Measurements from ENCODE around the gene PPP1R9A.

PPP1R9A gene

DNA sequence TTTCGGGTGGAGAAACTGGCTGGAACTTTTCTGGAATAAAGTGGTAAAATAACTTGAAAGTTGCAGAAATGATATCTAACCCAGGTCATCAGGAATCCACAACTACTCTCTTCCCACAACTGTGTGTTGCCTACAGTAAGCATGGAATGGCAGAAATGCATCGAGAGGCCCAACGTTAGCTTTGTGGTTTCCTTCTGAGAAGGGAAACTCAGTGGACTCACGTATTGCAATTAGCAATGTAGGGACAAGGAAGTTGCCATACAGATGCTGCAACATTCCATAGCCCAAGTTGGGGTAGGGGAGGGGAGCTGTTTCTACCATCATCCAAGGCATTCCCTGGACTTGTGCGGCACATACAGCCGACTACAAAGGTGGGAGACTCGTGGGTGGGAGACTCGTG is 415.0 kb downstream of the PPP1R9A start:
- no peak for DNase-seq (ENCODE audit: low read depth)

GRCh38 chr7:95322854-95323253 is 415.5 kb downstream of the PPP1R9A start:
- no peak for DNase-seq (ENCODE audit: low read depth)

- no peak for DNase-seq (ENCODE audit: low read depth)
These were observed 416.2 kb downstream of the PPP1R9A start for GRCh38 chr7:95323410-95324129.

GRCh38 chr7:95324431-95324830 is 417.0 kb downstream of the PPP1R9A start, which contains the start of gene PON1:
Gene PON1, minus strand, starts transcription at chr7:95324532. Its CDS starts 57 bp downstream, at chr7:95324475.
- no peak for DNase-seq (ENCODE audit: low read depth)

DNA sequence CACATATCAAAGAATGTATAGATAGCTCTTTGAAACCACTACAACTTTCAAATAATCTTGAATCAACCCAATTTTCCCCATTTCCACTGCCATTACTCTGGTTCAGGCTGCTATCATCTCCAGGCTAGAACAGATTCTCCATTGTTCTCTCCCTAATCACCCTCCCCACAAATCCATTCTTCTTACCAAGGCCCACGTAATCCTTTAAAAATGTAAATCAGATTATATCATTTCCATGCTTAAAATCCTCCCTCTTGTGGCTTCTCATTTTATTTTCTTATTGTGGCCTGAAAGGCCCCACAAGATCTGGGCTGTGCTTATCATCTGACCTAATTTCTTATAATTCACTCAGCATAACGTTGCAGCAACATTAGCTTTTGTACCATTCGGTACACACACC is 420.0 kb downstream of the PPP1R9A start:
- no peak for DNase-seq (ENCODE audit: low read depth)

- no peak for DNase-seq (ENCODE audit: low read depth)
These were observed 423.0 kb downstream of the PPP1R9A start for GRCh38 chr7:95330204-95330960.

GRCh38 chr7:95330961-95331337 is 423.6 kb downstream of the PPP1R9A start:
- no peak for DNase-seq (ENCODE audit: low read depth)

- no peak for DNase-seq (ENCODE audit: low read depth)
These were observed 427.1 kb downstream of the PPP1R9A start for GRCh38 chr7:95334447-95334846.

- DNase-seq (ENCODE audit: low read depth) = no peak
These were observed 427.7 kb downstream of the PPP1R9A start for GRCh38 chr7:95335093-95335492.

GRCh38 chr7:95338832-95339231 is 431.4 kb downstream of the PPP1R9A start:
- DNase-seq (ENCODE audit: low read depth) = no peak

DNA sequence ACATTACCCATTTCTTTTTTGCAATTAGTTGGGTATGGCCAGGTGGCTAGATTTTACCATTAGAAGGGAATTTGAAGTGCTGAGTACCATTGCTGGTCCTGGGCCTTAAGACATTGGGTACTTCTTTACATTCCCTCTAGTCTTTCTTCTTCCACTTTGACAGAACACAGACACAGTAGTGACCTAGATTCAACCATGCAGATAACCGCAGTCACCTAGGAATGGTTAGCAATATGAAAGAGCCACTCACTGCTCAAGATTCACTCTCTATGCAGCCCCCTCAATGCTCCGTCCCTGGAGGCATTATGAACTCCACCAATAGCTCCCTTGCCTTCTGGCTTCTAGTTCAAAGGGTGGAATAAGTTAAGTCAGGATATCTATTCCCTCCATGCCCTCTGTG is 433.1 kb downstream of the PPP1R9A start:
- DNase-seq (ENCODE audit: low read depth) = no peak

DNA sequence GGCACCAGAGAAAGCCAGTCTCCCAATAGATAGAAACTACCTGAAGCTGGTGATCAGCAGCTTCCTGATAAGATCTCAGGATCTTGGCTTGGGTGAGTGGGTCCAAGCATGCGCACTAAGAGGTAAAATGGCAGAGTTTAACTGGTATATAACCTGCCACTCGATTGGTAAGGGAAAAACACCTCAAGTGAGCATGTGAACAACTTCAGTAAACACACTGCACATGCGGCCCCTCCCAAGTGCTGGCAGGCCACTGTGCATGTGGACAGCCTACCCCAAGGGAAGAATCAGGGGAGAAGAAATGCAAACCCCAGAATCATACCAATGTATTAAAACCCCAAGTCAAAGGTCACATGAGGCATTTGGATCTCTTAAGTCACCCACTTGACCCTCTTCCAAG is 434.6 kb downstream of the PPP1R9A start:
- no peak for DNase-seq (ENCODE audit: low read depth)

DNA sequence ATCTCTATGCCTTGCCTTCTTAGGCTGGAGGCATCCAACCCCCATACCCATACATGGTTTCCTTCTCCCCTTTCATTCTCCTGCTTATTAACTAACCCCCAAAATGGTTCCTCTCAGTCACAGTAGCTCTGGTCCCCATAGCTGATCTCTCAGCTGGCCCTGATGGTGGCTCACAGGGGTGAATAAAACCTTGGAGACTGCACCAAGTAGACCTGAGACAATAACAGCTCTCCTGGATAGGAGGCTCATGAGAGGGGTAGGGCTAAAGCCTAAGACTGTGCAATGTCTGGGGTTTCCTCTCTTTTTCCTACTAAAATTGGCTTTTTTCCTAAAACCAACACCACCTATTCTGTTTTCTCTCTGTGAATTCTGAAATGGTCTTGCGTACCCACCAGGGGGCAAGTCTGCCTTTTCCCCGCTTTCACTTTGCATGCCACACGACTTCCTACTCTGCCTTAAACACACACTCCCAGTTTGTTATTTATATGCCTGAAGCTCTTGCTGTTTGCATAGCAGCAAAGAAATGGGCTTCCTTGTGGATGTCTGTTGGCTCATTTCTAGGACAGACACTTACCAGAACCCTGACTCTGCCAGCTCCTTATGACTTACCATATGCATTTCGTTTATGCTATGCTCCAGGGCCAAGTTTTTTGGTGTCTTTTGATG is 435.4 kb downstream of the PPP1R9A start:
- no peak for DNase-seq (ENCODE audit: low read depth)
